IMR-90 (cell line): ENCODE measurements around the gene DPEP3. TPM values are rescaled to one million over a fixed set of nuclear protein-coding genes. Genes with fewer than 3 reads are reported as not detected.
A peak's percentile ranks its signal among the peaks of the same experiment; 100 is the strongest.

Experiments used
- ATAC-seq: fragments of 200-7000 bp; cut with Tn5 transposase; 2 replicates; pipeline ENCODE4 v1.9.1; 2020; ENCODE audit warnings: low read depth, mild to moderate bottlenecking, moderate library complexity
- BruUV-seq: library from RNA; stranded (reverse); fragments of 400-500 nt; replicated peaks from 2 replicates; lab custom pipeline; 2021; lab: Mats Ljungman, UMichigan
- CTCF ChIA-PET: fragments of 300-600 bp; formaldehyde crosslinking; extraction: SDS; loops from one replicate; lab custom pipeline; 2021; ENCODE audit warnings: antibody characterized with exemption; lab: Yijun Ruan, JAX
- POLR2A ChIA-PET: fragments of 300-600 bp; sonication (Branson Sonifier 250); formaldehyde crosslinking; loops from one replicate; lab custom pipeline; 2022; ENCODE audit warnings: antibody characterized with exemption; ENCODE audit not compliant: unreplicated experiment; lab: Charles Lee
- DNase-seq: peaks from one replicate; pipeline ENCODE4 v3.0.0; 2013
- H2AFZ ChIP-seq: replicated peaks from 2 replicates; pipeline ENCODE3; 2013; ENCODE audit warnings: low read length, mild to moderate bottlenecking; ENCODE audit not compliant: poor library complexity
- H2AK5ac ChIP-seq: 2 replicates; pipeline ENCODE4 v1.6.1; 2013; ENCODE audit warnings: low read depth, low read length, inconsistent platforms
- H2AK9ac ChIP-seq: replicated peaks from 2 replicates; pipeline ENCODE3; 2013; ENCODE audit warnings: mild to moderate bottlenecking, low read depth, low read length, moderate library complexity; ENCODE audit not compliant: poor library complexity
- H2BK120ac ChIP-seq: 2 replicates; pipeline ENCODE4 v1.6.1; 2013; ENCODE audit warnings: low read depth, low read length, inconsistent platforms
- H2BK15ac ChIP-seq: 3 replicates; pipeline ENCODE4 v1.6.1; 2013; ENCODE audit warnings: low read depth, low read length, inconsistent platforms
- H2BK20ac ChIP-seq: 2 replicates; pipeline ENCODE4 v1.6.1; 2013; ENCODE audit warnings: low read depth, mild to moderate bottlenecking, inconsistent platforms, low read length, moderate library complexity
- H2BK5ac ChIP-seq: 2 replicates; pipeline ENCODE4 v1.6.1; 2013; ENCODE audit warnings: mild to moderate bottlenecking, low read depth, low read length, inconsistent platforms; ENCODE audit not compliant: poor library complexity, severe bottlenecking
- H3K14ac ChIP-seq: replicated peaks from 2 replicates; pipeline ENCODE4 v1.6.1; 2013; ENCODE audit warnings: low read depth, low read length, inconsistent platforms
- H3K18ac ChIP-seq: 2 replicates; pipeline ENCODE4 v1.6.1; 2013; ENCODE audit warnings: low read depth, low read length, control low read depth
- H3K23ac ChIP-seq: 2 replicates; pipeline ENCODE4 v1.6.1; 2013; ENCODE audit warnings: low read depth, low read length, inconsistent platforms
- H3K27ac ChIP-seq: 2 replicates; pipeline ENCODE4 v1.5.1; 2013; ENCODE audit warnings: mild to moderate bottlenecking, control low read depth, low read length; ENCODE audit not compliant: insufficient read depth
- H3K27me3 ChIP-seq: 2 replicates; pipeline ENCODE4 v1.6.1; 2013; ENCODE audit warnings: low read length; ENCODE audit not compliant: control insufficient read depth, insufficient read depth
- H3K36me3 ChIP-seq: 2 replicates; pipeline ENCODE4 v1.6.1; 2013; ENCODE audit warnings: low read length, mixed read lengths; ENCODE audit not compliant: control insufficient read depth, insufficient read depth
- H3K4ac ChIP-seq: 2 replicates; pipeline ENCODE4 v1.6.1; 2013; ENCODE audit warnings: low read depth, low read length, inconsistent platforms
- H3K4me1 ChIP-seq: 2 replicates; pipeline ENCODE4 v1.6.1; 2013; ENCODE audit warnings: low read length, mixed read lengths; ENCODE audit not compliant: control insufficient read depth, insufficient read depth
- H3K4me2 ChIP-seq: 2 replicates; pipeline ENCODE4 v1.6.1; 2013; ENCODE audit warnings: low read depth, mild to moderate bottlenecking, control low read depth, low read length, moderate library complexity
- H3K4me3 ChIP-seq: 2 replicates; pipeline ENCODE4 v1.5.1; 2013; ENCODE audit warnings: low read depth, mild to moderate bottlenecking, control low read depth, low read length, moderate library complexity; ENCODE audit not compliant: insufficient read depth
- H3K56ac ChIP-seq: 2 replicates; pipeline ENCODE4 v1.6.1; 2013; ENCODE audit warnings: low read length, inconsistent platforms; ENCODE audit not compliant: insufficient read depth; ENCODE audit errors: extremely low read depth
- H3K79me1 ChIP-seq, 2 experiments: 2 replicates each; pipeline ENCODE4 v1.6.1; 2013; ENCODE audit warnings: low read length in 2 of 2, inconsistent platforms in 1 of 2, low read depth in 1 of 2
- H3K9ac ChIP-seq: 2 replicates; pipeline ENCODE4 v1.6.1; 2013; ENCODE audit warnings: low read depth, low read length, control low read depth
- H3K9me1 ChIP-seq: 2 replicates; pipeline ENCODE4 v1.6.1; 2013; ENCODE audit warnings: low read length, inconsistent platforms; ENCODE audit not compliant: insufficient read depth
- H3K9me3 ChIP-seq: 2 replicates; pipeline ENCODE4 v1.6.1; 2013; ENCODE audit warnings: low read length; ENCODE audit not compliant: control insufficient read depth, insufficient read depth
- H4K20me1 ChIP-seq: 2 replicates; pipeline ENCODE4 v1.6.1; 2013; ENCODE audit warnings: low read length, inconsistent platforms; ENCODE audit not compliant: insufficient read depth
- H4K5ac ChIP-seq: 2 replicates; pipeline ENCODE4 v1.6.1; 2013; ENCODE audit warnings: mild to moderate bottlenecking, low read depth, low read length, control low read depth
- H4K8ac ChIP-seq, 2 experiments: 2 replicates each; pipeline ENCODE4 v1.6.1; 2013; ENCODE audit warnings: low read depth in 2 of 2, low read length in 2 of 2, control low read depth in 1 of 2, inconsistent platforms in 1 of 2
- H4K91ac ChIP-seq: 2 replicates; pipeline ENCODE4 v1.6.1; 2013; ENCODE audit warnings: low read depth, low read length, inconsistent platforms; ENCODE audit not compliant: insufficient read depth
- BHLHE40 ChIP-seq: fragments of 150-350 bp; IDR thresholded peaks from 2 replicates; pipeline ENCODE4 v1.6.1; 2016; ENCODE audit warnings: mild to moderate bottlenecking, low read depth, low read length
- CEBPB ChIP-seq: IDR thresholded peaks from 2 replicates; pipeline ENCODE4 v1.6.1; 2012; ENCODE audit warnings: low read depth, low read length, improper control_type of control experiment
- CHD1 ChIP-seq: IDR thresholded peaks from 2 replicates; pipeline ENCODE4 v1.6.1; 2012; ENCODE audit warnings: low read depth, low read length, improper control_type of control experiment
- FOS ChIP-seq: fragments of 150-350 bp; IDR thresholded peaks from 2 replicates; pipeline ENCODE4 v1.6.1; 2016; ENCODE audit warnings: low read depth, low read length
- MAFK ChIP-seq: IDR thresholded peaks from 2 replicates; pipeline ENCODE4 v1.6.1; 2012; ENCODE audit warnings: low read depth, low read length, improper control_type of control experiment
- MAZ ChIP-seq: IDR thresholded peaks from 2 replicates; pipeline ENCODE4 v1.6.1; 2012; ENCODE audit warnings: low read depth, mild to moderate bottlenecking, low read length, improper control_type of control experiment, moderate library complexity, borderline replicate concordance
- MXI1 ChIP-seq: IDR thresholded peaks from 2 replicates; pipeline ENCODE4 v1.6.1; 2012; ENCODE audit warnings: low read depth, mild to moderate bottlenecking, low read length, moderate library complexity, borderline replicate concordance
- NFE2L2 ChIP-seq: fragments of 150-350 bp; IDR thresholded peaks from 2 replicates; pipeline ENCODE4 v1.6.1; 2016; ENCODE audit warnings: low read depth, mild to moderate bottlenecking, low read length
- POLR2A ChIP-seq: IDR thresholded peaks from 2 replicates; pipeline ENCODE4 v1.6.1; 2012; ENCODE audit warnings: mild to moderate bottlenecking, low read depth, low read length
- RAD21 ChIP-seq: IDR thresholded peaks from 2 replicates; pipeline ENCODE4 v1.6.1; 2012; ENCODE audit warnings: low read length, improper control_type of control experiment
- RCOR1 ChIP-seq: IDR thresholded peaks from 2 replicates; pipeline ENCODE4 v1.6.1; 2012; ENCODE audit warnings: mild to moderate bottlenecking, low read length, improper control_type of control experiment; ENCODE audit not compliant: insufficient replicate concordance
- RFX5 ChIP-seq: IDR thresholded peaks from 2 replicates; pipeline ENCODE4 v1.8.0; 2012; ENCODE audit warnings: low read depth, mild to moderate bottlenecking, low read length, moderate library complexity
- SMC3 ChIP-seq: fragments of 150-350 bp; IDR thresholded peaks from 2 replicates; pipeline ENCODE4 v1.6.1; 2016; ENCODE audit warnings: low read depth, mild to moderate bottlenecking, antibody characterized with exemption, low read length, moderate library complexity
- WGBS, 2 experiments: methylation state at CpG; one replicate each; pipeline versions ENCODE4 v1.1.5 to v1.1.7; 2013; ENCODE audit warnings: missing lambda C conversion rate in 2 of 2; ENCODE audit not compliant: insufficient read length in 1 of 2; ENCODE audit errors: extremely low coverage in 2 of 2; 5-methylcytosine and 5-hydroxymethylcytosine counted together
- dilution Hi-C: fragments of 300-500 bp; cut with HindIII; formaldehyde crosslinking; loops from one replicate; pipeline ENCODE4 v1.14.3; 2018; ENCODE audit warnings: low sequenced_read_pairs; ENCODE audit not compliant: unreplicated experiment
- in situ Hi-C: fragments of 300-500 bp; cut with MboI; formaldehyde crosslinking; loops from 3 replicates; pipeline ENCODE4 v1.14.3; 2019; ENCODE audit warnings: low sequenced_read_pairs, inconsistent platforms, mixed read lengths
- intact Hi-C: fragments of 100-400 bp; cut with micrococcal nuclease; formaldehyde crosslinking; loops from 2 replicates; pipeline ENCODE4 v1.10.0; 2022
- polyA plus RNA-seq, 3 experiments: library from polyadenylated mRNA; depleted of rRNA; stranded (reverse); fragments of >200 nt; gene quantifications; 2 replicates each; pipeline ENCODE4 v1.2.3, GENCODE V29; 2012; ENCODE audit warnings: low replicate concordance in 1 of 3
- total RNA-seq: library from RNA; depleted of rRNA; stranded (reverse); fragments of >200 nt; gene quantifications from 2 replicates; pipeline ENCODE4 v1.2.3, GENCODE V29; 2012
- TF ChIP-seq, protein P1 (sequence below): fragments of 150-350 bp; IDR thresholded peaks from 2 replicates; pipeline ENCODE4 v1.6.1; 2017; ENCODE audit warnings: mild to moderate bottlenecking, antibody characterized with exemption, low read length, low read depth
- TF ChIP-seq, protein P2 (sequence below): fragments of 150-350 bp; IDR thresholded peaks from 2 replicates; pipeline ENCODE4 v1.6.1; 2016; ENCODE audit warnings: low read depth, mild to moderate bottlenecking, low read length, moderate library complexity, borderline replicate concordance

Gene DPEP3
- total and polyA plus RNA-seq, 2 of the 4 experiments (the other 2 are of a cell fraction) = not detected

DNA sequence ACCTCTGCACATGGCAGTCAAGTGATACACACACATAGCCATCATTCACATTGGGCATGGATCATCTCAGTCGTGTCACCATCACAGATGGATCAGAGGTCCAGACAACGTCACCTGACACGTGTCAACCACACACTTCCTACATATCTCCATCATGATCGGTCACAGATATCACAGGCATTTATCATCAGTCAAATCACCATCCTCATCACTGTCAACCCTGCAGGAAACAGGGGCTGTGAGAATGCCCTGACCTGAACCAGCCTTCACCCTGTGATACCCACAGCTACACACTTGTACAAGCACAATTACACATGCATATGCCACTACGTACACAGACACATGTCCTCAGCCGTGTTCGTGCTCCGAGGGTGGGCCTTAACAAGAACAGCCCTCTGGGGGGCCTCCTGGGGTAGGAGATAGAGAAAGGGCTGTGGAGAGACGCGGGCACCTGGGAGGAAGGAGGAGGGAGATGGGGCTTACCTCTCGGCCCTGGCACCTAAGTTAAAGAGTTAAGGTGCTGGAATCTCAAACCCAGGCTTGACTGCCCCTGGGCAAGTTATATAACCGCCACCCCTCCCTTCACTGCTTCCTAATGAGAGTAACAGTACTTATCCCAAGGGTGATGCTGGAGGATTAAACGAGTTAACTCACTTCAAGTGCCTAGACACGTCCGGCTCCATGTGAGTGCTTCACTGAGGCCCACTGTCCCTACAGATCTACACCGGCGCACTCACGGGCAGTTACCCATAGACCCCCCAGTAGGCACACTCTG lies 12.9 kb downstream of the DPEP3 start:
- H3K4me3 ChIP-seq = peak overlapping the region; percentile 100
- peak overlapping the region; percentile 100 for H2AK9ac ChIP-seq
- peaks cover 53% of the 10 kb centered on the region for H4K20me1 ChIP-seq
- H3K36me3 ChIP-seq = peaks cover 22% of the 10 kb centered on the region
- H2BK5ac ChIP-seq = peak overlapping the region; percentile 92
- H3K56ac ChIP-seq = peak overlapping the region; percentile 85
- 0 out of 3 replicates have a peak overlapping the region, but pooled peaks have one; percentile 50 for H2BK15ac ChIP-seq
- H2BK20ac ChIP-seq = no peak overlapping the region; the same call in 1 of the 2 replicates
- peak overlapping the region; percentile 90 for H2AFZ ChIP-seq
- peak overlapping the region; percentile 98 for H4K5ac ChIP-seq
- peak overlapping the region; percentile 100 for H3K9ac ChIP-seq
- dilution Hi-C loops (no loop called here), intact Hi-C loops (loop anchor here (10.0 kb wide), 1 partner anchor 257 kb away; no protein-coding TSS in a partner anchor), in situ Hi-C loops (no loop called here)
- ATAC-seq (peak; percentile 1; the same call in 1 of the 2 replicates), DNase-seq (no peak)
- H3K14ac ChIP-seq = peak overlapping the region; percentile 95
- peak overlapping the region; percentile 93 for H3K4me2 ChIP-seq
- H3K27me3 ChIP-seq = no peaks in the 10 kb centered on the region
- ChIA-PET CTCF (interaction anchor here (1.4 kb wide), 1 partner anchor 23 kb away, joined by 3 read pairs; no protein-coding TSS in a partner anchor), POLR2A (no interaction called here)
- BruUV-seq = TSS peak; percentile 32
- H3K18ac ChIP-seq = peak overlapping the region; percentile 96
- H3K9me3 ChIP-seq = no peaks in the 10 kb centered on the region
- WGBS, 2 experiments = 0% methylated on average over 2 of the region's 18 CpGs; no CpG with 5 or more reads in 1 of the 2 experiments
- peak overlapping the region; percentile 81; the same call in 1 of the 2 replicates for H2BK120ac ChIP-seq
- peaks cover 37% of the 10 kb centered on the region for H3K9me1 ChIP-seq
- peak overlapping the region; percentile 99 for H3K4ac ChIP-seq
- H4K91ac ChIP-seq = peak overlapping the region; percentile 95
- peak overlapping the region; percentile 99 for H3K27ac ChIP-seq
- H3K4me1 ChIP-seq = peaks cover 34% of the 10 kb centered on the region
- H3K79me1 ChIP-seq = peaks cover 19 to 59% of the 10 kb centered on the region in 2 experiments
- H2AK5ac ChIP-seq = peak overlapping the region; percentile 99
- peak overlapping the region; percentile 78 to 96 for H4K8ac ChIP-seq
- peak overlapping the region; percentile 98 for H3K23ac ChIP-seq
- TF ChIP-seq FOS = no peak
- no peak for TF ChIP-seq RCOR1
- no peak for TF ChIP-seq SMC3
- no peak for TF ChIP-seq NFE2L2
- peak; percentile 59 for TF ChIP-seq POLR2A
- TF ChIP-seq MAZ = no peak
- TF ChIP-seq, protein P1, sequence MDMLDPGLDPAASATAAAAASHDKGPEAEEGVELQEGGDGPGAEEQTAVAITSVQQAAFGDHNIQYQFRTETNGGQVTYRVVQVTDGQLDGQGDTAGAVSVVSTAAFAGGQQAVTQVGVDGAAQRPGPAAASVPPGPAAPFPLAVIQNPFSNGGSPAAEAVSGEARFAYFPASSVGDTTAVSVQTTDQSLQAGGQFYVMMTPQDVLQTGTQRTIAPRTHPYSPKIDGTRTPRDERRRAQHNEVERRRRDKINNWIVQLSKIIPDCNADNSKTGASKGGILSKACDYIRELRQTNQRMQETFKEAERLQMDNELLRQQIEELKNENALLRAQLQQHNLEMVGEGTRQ = no peak
- TF ChIP-seq CEBPB = no peak
- TF ChIP-seq, protein P2, sequence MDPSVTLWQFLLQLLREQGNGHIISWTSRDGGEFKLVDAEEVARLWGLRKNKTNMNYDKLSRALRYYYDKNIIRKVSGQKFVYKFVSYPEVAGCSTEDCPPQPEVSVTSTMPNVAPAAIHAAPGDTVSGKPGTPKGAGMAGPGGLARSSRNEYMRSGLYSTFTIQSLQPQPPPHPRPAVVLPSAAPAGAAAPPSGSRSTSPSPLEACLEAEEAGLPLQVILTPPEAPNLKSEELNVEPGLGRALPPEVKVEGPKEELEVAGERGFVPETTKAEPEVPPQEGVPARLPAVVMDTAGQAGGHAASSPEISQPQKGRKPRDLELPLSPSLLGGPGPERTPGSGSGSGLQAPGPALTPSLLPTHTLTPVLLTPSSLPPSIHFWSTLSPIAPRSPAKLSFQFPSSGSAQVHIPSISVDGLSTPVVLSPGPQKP = no peak
- no peak for TF ChIP-seq RFX5
- peak; percentile 36; the same call in 1 of the 2 replicates for TF ChIP-seq MXI1
- no peak for TF ChIP-seq MAFK
- TF ChIP-seq BHLHE40 = no peak
- TF ChIP-seq CHD1 = no peak
- TF ChIP-seq RAD21 = no peak
